GM12878 (cell line): ENCODE results near the gene HAPSTR1. TPM values are rescaled to one million over a fixed set of nuclear protein-coding genes. Genes with fewer than 3 reads are reported as not detected.

Experiments
- ATAC-seq: fragments of 200-7000 bp; cut with Tn5 transposase; 3 replicates; pipeline ENCODE4 v1.9.1; 2020; ENCODE audit warnings: mild to moderate bottlenecking, moderate library complexity
- BruUV-seq: library from RNA; stranded (reverse); fragments of 400-500 nt; replicated peaks from 2 replicates; lab custom pipeline; 2021; lab: Mats Ljungman, UMichigan
- CTCF ChIA-PET: fragments of 300-600 bp; sonication (Branson Sonifier 250); formaldehyde crosslinking; extraction: SDS; loops from one replicate; lab custom pipeline; 2021; ENCODE audit warnings: inconsistent platforms; lab: Yijun Ruan, JAX
- POLR2A ChIA-PET: fragments of 350-600 bp; formaldehyde crosslinking; extraction: SDS; loops from one replicate; lab custom pipeline; 2021; ENCODE audit warnings: inconsistent platforms; lab: Charles Lee
- RAD21 ChIA-PET: fragments of 300-600 bp; sonication (Branson Sonifier 250); formaldehyde crosslinking; loops from one replicate; lab custom pipeline; 2023; ENCODE audit warnings: antibody characterized with exemption; ENCODE audit not compliant: unreplicated experiment; lab: Charles Lee
- SMC1A ChIA-PET: fragments of 300-600 bp; sonication (Branson Sonifier 250); formaldehyde crosslinking; loops from one replicate; lab custom pipeline; 2023; ENCODE audit not compliant: unreplicated experiment, uncharacterized antibody; lab: Charles Lee
- DNase-seq: peaks from one replicate; pipeline ENCODE4 v3.0.0-alpha.2; 2011; ENCODE audit warnings: low read depth, low spot score
- FAIRE-seq: peaks from 3 replicates; lab custom pipeline; 2011; peaks lifted over from hg19 to GRCh38; lab: Jason Lieb, UNC
- H2AFZ ChIP-seq: 2 replicates; pipeline ENCODE4 v1.6.0; 2011; ENCODE audit warnings: low read depth, low read length, control low read depth; ENCODE audit not compliant: control insufficient read depth
- H3K27ac ChIP-seq: 2 replicates; pipeline ENCODE4 v1.5.1; 2011; ENCODE audit warnings: control low read depth; ENCODE audit not compliant: control insufficient read depth, insufficient read depth
- H3K27me3 ChIP-seq, 2 experiments: replicated peaks in 1 of 2; 2 replicates each; pipeline versions ENCODE4 v1.6.0 to v1.6.1; 2011; ENCODE audit warnings: low read length in 1 of 2; ENCODE audit not compliant: control insufficient read depth in 2 of 2, insufficient read depth in 2 of 2
- H3K36me3 ChIP-seq, 2 experiments: 2 replicates each; pipeline ENCODE4 v1.5.1; 2011; ENCODE audit warnings: low read length in 1 of 2; ENCODE audit not compliant: control insufficient read depth in 2 of 2, insufficient read depth in 2 of 2
- H3K4me1 ChIP-seq: 2 replicates; pipeline ENCODE4 v1.6.1; 2011; ENCODE audit warnings: mild to moderate bottlenecking, low read length, moderate library complexity, mixed read lengths; ENCODE audit not compliant: control insufficient read depth, insufficient read depth
- H3K4me2 ChIP-seq: 2 replicates; pipeline ENCODE4 v1.6.0; 2011; ENCODE audit warnings: control low read depth; ENCODE audit not compliant: control insufficient read depth, insufficient read depth
- H3K4me3 ChIP-seq: fragments of 200-600 bp; sonication (generic); 2 replicates; pipeline ENCODE4 v1.5.1; 2016
- H3K79me2 ChIP-seq: 2 replicates; pipeline ENCODE4 v1.6.0; 2011; ENCODE audit warnings: low read length; ENCODE audit not compliant: control insufficient read depth, insufficient read depth
- H3K9ac ChIP-seq: 2 replicates; pipeline ENCODE4 v1.8.0; 2011; ENCODE audit warnings: low read length, control low read depth, mixed read lengths; ENCODE audit not compliant: control insufficient read depth, insufficient read depth
- H3K9me3 ChIP-seq: replicated peaks from 3 replicates; pipeline ENCODE4 v1.5.1; 2011; ENCODE audit warnings: mild to moderate bottlenecking, low read length; ENCODE audit not compliant: control insufficient read depth, insufficient read depth
- H4K20me1 ChIP-seq: 2 replicates; pipeline ENCODE4 v1.6.0; 2011; ENCODE audit not compliant: control insufficient read depth, insufficient read depth
- IRF4 ChIP-seq: IDR thresholded peaks from 2 replicates; pipeline ENCODE4 v1.6.1; 2011; ENCODE audit warnings: low read depth, low read length
- PML ChIP-seq: IDR thresholded peaks from 2 replicates; pipeline ENCODE4 v1.6.1; 2012; ENCODE audit warnings: low read length, inconsistent platforms
- RELA ChIP-seq: fragments of 450-650 bp; IDR thresholded peaks from 2 replicates; pipeline ENCODE4 v1.8.0; 2014; ENCODE audit warnings: borderline replicate concordance; ENCODE audit not compliant: partially characterized antibody
- SIN3A ChIP-seq: IDR thresholded peaks from 2 replicates; pipeline ENCODE4 v1.6.1; 2012; ENCODE audit warnings: low read depth, low read length, improper control_type of control experiment
- SMAD1 ChIP-seq: fragments of 450-650 bp; IDR thresholded peaks from 2 replicates; pipeline ENCODE4 v1.6.1; 2018; ENCODE audit warnings: mild to moderate bottlenecking, low read depth; ENCODE audit not compliant: partially characterized antibody
- SPI1 ChIP-seq: IDR thresholded peaks from 2 replicates; pipeline ENCODE4 v1.6.1; 2011; ENCODE audit warnings: low read depth, mild to moderate bottlenecking, low read length, moderate library complexity, borderline replicate concordance; ENCODE audit not compliant: insufficient read depth
- STAT3 ChIP-seq: IDR thresholded peaks from 2 replicates; pipeline ENCODE4 v1.6.1; 2011; ENCODE audit warnings: low read depth, low read length, improper control_type of control experiment
- ZNF384 ChIP-seq: IDR thresholded peaks from 2 replicates; pipeline ENCODE4 v1.6.1; 2012; ENCODE audit warnings: low read depth, mild to moderate bottlenecking, low read length, improper control_type of control experiment, borderline replicate concordance
- WGBS: methylation state at CpG from one replicate; pipeline ENCODE4 v1.1.6; 2016; ENCODE audit warnings: low lambda C conversion rate; ENCODE audit not compliant: insufficient replicate concordance, insufficient coverage; ENCODE audit errors: missing lambda C conversion rate; 5-methylcytosine and 5-hydroxymethylcytosine counted together
- in situ Hi-C: fragments of 300-500 bp; cut with MboI; formaldehyde crosslinking; loops from 9 replicates; pipeline ENCODE4 v1.14.3; 2018; ENCODE audit warnings: mixed read lengths
- intact Hi-C: fragments of 100-400 bp; cut with micrococcal nuclease; formaldehyde crosslinking; loops from one replicate; pipeline ENCODE4 v1.14.2; 2022; ENCODE audit not compliant: unreplicated experiment
- polyA plus RNA-seq, 11 experiments: library from polyadenylated mRNA; depleted of rRNA in 4 of 11; unstranded in 6 of 11; stranded (reverse) in 5 of 11; fragments of >200 nt; fragmentation: Nextera tagmentation in 4 of 11; fragmentation: Illumina TruSeq in 1 of 11; extraction: Ambion mirVana in 4 of 11; extraction: Trizol in 1 of 11; gene quantifications; 1 replicate in 1 of 11; 2 replicates in 10 of 11; pipeline versions ENCODE4 v1.2.1 to v1.2.3, GENCODE V29; 2011 to 2016; ENCODE audit warnings: inconsistent platforms in 2 of 11, missing spikeins in 2 of 11, low read depth in 1 of 11
- total RNA-seq, 4 experiments: library from RNA; depleted of rRNA in 3 of 4; stranded (reverse); fragments of >200 nt in 3 of 4; fragmentation: Illumina TruSeq in 1 of 4; extraction: Trizol in 1 of 4; gene quantifications; 2 replicates each; pipeline versions ENCODE4 v1.2.1 to v1.2.3, GENCODE V29; 2013 to 2021
- TF ChIP-seq, protein P1 (sequence below): fragments of 450-650 bp; formaldehyde crosslinking; IDR thresholded peaks from 2 replicates; pipeline ENCODE4 v1.5.0; 2022; ENCODE audit warnings: mild to moderate bottlenecking, missing genetic modification characterization
- TF ChIP-seq, protein P2 (sequence below): fragments of 450-650 bp; IDR thresholded peaks from 2 replicates; pipeline ENCODE4 v1.6.1; 2017; ENCODE audit warnings: borderline replicate concordance

The HAPSTR1 gene
- total and polyA plus RNA-seq, 10 of the 15 experiments (the other 5 are each of a cell fraction or from before 2014, with no cell fraction given) = 8.7 to 52.5 (median 23.1) TPM

DNA sequence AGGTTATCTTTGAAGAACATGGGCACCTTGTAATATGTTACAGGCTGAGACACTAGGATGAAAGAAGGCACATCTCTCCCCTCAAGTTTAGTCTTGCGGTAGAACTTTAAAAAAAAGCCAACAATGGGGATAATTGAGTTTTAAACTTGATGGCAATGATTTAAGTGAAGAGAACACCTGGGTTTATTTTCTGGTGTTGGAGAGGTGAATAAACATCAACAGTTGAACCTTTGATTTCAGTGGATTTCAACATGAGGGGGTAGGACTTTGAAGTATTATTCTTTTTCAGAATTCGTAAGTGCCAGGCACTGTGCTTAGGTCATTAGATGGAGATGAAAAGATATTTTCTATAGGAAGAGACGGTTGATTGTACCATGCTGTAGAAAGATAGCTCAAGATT lies 22.3 kb downstream of the HAPSTR1 start (continued):
- TF ChIP-seq, protein P1, sequence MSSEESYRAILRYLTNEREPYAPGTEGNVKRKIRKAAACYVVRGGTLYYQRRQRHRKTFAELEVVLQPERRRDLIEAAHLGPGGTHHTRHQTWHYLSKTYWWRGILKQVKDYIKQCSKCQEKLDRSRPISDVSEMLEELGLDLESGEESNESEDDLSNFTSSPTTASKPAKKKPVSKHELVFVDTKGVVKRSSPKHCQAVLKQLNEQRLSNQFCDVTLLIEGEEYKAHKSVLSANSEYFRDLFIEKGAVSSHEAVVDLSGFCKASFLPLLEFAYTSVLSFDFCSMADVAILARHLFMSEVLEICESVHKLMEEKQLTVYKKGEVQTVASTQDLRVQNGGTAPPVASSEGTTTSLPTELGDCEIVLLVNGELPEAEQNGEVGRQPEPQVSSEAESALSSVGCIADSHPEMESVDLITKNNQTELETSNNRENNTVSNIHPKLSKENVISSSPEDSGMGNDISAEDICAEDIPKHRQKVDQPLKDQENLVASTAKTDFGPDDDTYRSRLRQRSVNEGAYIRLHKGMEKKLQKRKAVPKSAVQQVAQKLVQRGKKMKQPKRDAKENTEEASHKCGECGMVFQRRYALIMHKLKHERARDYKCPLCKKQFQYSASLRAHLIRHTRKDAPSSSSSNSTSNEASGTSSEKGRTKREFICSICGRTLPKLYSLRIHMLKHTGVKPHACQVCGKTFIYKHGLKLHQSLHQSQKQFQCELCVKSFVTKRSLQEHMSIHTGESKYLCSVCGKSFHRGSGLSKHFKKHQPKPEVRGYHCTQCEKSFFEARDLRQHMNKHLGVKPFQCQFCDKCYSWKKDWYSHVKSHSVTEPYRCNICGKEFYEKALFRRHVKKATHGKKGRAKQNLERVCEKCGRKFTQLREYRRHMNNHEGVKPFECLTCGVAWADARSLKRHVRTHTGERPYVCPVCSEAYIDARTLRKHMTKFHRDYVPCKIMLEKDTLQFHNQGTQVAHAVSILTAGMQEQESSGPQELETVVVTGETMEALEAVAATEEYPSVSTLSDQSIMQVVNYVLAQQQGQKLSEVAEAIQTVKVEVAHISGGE (CRISPR knock-in tag) = no peak
- no peak for TF ChIP-seq SIN3A
- no peak for TF ChIP-seq RELA
- TF ChIP-seq SMAD1 = no peak
- TF ChIP-seq, protein P2, sequence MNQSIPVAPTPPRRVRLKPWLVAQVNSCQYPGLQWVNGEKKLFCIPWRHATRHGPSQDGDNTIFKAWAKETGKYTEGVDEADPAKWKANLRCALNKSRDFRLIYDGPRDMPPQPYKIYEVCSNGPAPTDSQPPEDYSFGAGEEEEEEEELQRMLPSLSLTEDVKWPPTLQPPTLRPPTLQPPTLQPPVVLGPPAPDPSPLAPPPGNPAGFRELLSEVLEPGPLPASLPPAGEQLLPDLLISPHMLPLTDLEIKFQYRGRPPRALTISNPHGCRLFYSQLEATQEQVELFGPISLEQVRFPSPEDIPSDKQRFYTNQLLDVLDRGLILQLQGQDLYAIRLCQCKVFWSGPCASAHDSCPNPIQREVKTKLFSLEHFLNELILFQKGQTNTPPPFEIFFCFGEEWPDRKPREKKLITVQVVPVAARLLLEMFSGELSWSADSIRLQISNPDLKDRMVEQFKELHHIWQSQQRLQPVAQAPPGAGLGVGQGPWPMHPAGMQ = no peak
- TF ChIP-seq, all 136 proteins: peak for 0

DNA sequence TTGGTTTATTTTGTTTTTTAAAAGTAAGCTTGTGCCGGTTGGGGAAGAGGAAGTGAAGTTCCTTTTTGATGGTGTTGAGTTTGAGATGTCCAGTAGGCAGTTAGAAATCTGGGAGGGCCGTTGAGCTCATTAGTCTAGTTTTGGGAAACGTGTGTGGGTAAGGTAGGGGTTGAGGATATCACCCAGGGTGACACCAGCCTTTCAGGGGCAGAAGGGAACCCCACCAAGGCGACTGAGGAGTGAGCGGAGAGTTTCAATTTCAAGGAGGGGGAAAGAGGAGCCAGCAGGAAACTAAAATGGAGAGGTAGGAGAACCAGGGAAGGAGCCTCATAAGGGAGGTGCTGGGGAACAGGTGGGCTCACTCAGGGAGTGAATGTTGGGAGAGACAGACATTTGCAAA lies 22.7 kb downstream of the HAPSTR1 start:
- Histone ChIP-seq H3K4me1 (0 out of 2 replicates have a peak, but pooled peaks cover 3% of the 10 kb centered on the region), H2AFZ (no peak overlapping the region), H4K20me1 (peaks cover 13% of the 10 kb centered on the region; the same call in 1 of the 2 replicates), H3K4me3 (no peak overlapping the region), H3K9me3 (no peaks in the 10 kb centered on the region), H3K79me2 (peaks cover 62% of the 10 kb centered on the region), H3K36me3 (peaks cover 11 to 23% of the 10 kb centered on the region in 2 experiments), H3K9ac (no peak overlapping the region), H3K27me3 (no peaks in the 10 kb centered on the region), H3K27ac (no peak overlapping the region), H3K4me2 (no peak overlapping the region)
- DNase-seq = no peak
- SMC1A ChIA-PET = interaction anchor here (0.5 to 1.6 kb wide), 4 partner anchors 10 to 806 kb away, joined by 3 to 7 read pairs (median 4); no protein-coding TSS in a partner anchor
- ATAC-seq = no peak
- CTCF ChIA-PET = interaction anchor here (0.6 to 1.4 kb wide), 3 partner anchors 11 to 26 kb away, joined by 3 read pairs; no protein-coding TSS in a partner anchor
- no peak for FAIRE-seq
- POLR2A ChIA-PET = interaction anchor here (1.2 kb wide), 1 partner anchor 21 kb away, joined by 3 read pairs; no protein-coding TSS in a partner anchor
- RAD21 ChIA-PET = no interaction called here
- in situ Hi-C loops = no loop called here
- TF ChIP-seq IRF4 = no peak
- TF ChIP-seq SPI1 = peak; percentile 11; the same call in 1 of the 2 replicates
- no peak for TF ChIP-seq STAT3
- no peak for TF ChIP-seq ZNF384
- TF ChIP-seq PML = 0 out of 2 replicates have a peak, but pooled peaks have one; percentile 25
- intact Hi-C loops = no loop called here
- BruUV-seq = no TSS peak
- WGBS = 59% methylated on average over 5 of the region's 5 CpGs
